CD4-positive, alpha-beta memory T cell (primary cell): Measurements from ENCODE around the gene ING1. TPM values are rescaled to one million over a fixed set of nuclear protein-coding genes. Genes with fewer than 3 reads are reported as not detected.

ENCODE experiments used
- CTCF ChIA-PET: fragments of 350-600 bp; sonication (Branson Sonifier 250); formaldehyde crosslinking; loops from one replicate; lab custom pipeline; 2021; ENCODE audit warnings: inconsistent platforms; ENCODE audit not compliant: partially characterized antibody; lab: Charles Lee
- POLR2A ChIA-PET: fragments of 350-600 bp; sonication (Branson Sonifier 250); formaldehyde crosslinking; loops from one replicate; lab custom pipeline; 2021; ENCODE audit not compliant: partially characterized antibody; lab: Charles Lee
- DNase-seq, 5 donors: peaks; one replicate each; pipeline versions ENCODE4 v3.0.0 to v3.0.0-alpha.2; 2020 to 2022; ENCODE audit warnings: mixed read lengths in 1 of 5
- H3K27ac ChIP-seq: one replicate; pipeline ENCODE4 v1.7.0; 2013; ENCODE audit warnings: low read depth, low read length
- H3K27me3 ChIP-seq: 2 replicates; pipeline ENCODE4 v1.7.0; 2013; ENCODE audit warnings: mild to moderate bottlenecking, low read length, moderate library complexity; ENCODE audit not compliant: insufficient read depth
- H3K36me3 ChIP-seq: 2 replicates; pipeline ENCODE4 v1.7.0; 2013; ENCODE audit warnings: mild to moderate bottlenecking, low read length, moderate library complexity; ENCODE audit not compliant: insufficient read depth
- H3K4me1 ChIP-seq: 2 replicates; pipeline ENCODE4 v1.7.0; 2013; ENCODE audit warnings: mild to moderate bottlenecking, low read length, moderate library complexity; ENCODE audit not compliant: insufficient read depth
- H3K4me3 ChIP-seq, 2 donors: one replicate each; pipeline ENCODE4 v1.7.0; 2013; ENCODE audit warnings: low read length in 2 of 2, mild to moderate bottlenecking in 1 of 2
- H3K9me3 ChIP-seq, 2 donors: one replicate each; pipeline ENCODE4 v1.7.0; 2013; ENCODE audit warnings: low read length in 2 of 2, control low read depth in 1 of 2; ENCODE audit not compliant: control insufficient read depth in 1 of 2
- H3K27ac Mint-ChIP-seq, 7 donors: one replicate each; pipeline ENCODE4 v1.8.0; 2020 to 2021; ENCODE audit warnings: mixed read lengths in 7 of 7, mild to moderate bottlenecking in 6 of 7, inconsistent platforms in 3 of 7, moderate library complexity in 3 of 7
- H3K27me3 Mint-ChIP-seq, 2 donors: one replicate each; pipeline ENCODE4 v1.8.0; 2020 to 2021; ENCODE audit warnings: mixed read lengths in 2 of 2
- H3K36me3 Mint-ChIP-seq, 2 donors: one replicate each; pipeline ENCODE4 v1.8.0; 2020 to 2021; ENCODE audit warnings: mixed read lengths in 2 of 2, inconsistent platforms in 1 of 2, mild to moderate bottlenecking in 1 of 2
- H3K4me1 Mint-ChIP-seq, 4 donors: one replicate each; pipeline ENCODE4 v1.8.0; 2020 to 2021; ENCODE audit warnings: mixed read lengths in 4 of 4, mild to moderate bottlenecking in 1 of 4
- H3K4me3 Mint-ChIP-seq, 8 donors: one replicate each; pipeline ENCODE4 v1.8.0; 2020 to 2021; ENCODE audit warnings: mixed read lengths in 8 of 8, mild to moderate bottlenecking in 7 of 8, moderate library complexity in 6 of 8, inconsistent platforms in 3 of 8
- H3K9me3 Mint-ChIP-seq, 8 donors: one replicate each; pipeline ENCODE4 v1.8.0; 2020 to 2021; ENCODE audit warnings: mixed read lengths in 8 of 8, mild to moderate bottlenecking in 5 of 8, inconsistent platforms in 3 of 8, moderate library complexity in 1 of 8
- intact Hi-C: fragments of 100-400 bp; cut with micrococcal nuclease; formaldehyde crosslinking; loops from one replicate; pipeline ENCODE4 v1.15.1; 2023
- polyA plus RNA-seq, 2 donors: library from polyadenylated mRNA; unstranded; fragments of 300-500 nt; fragmentation: Illumina TruSeq; gene quantifications; one replicate each; pipeline ENCODE4 v1.2.3, GENCODE V29; 2021
- total RNA-seq, 2 experiments: library from RNA; stranded (reverse); gene quantifications; one replicate each; pipeline ENCODE4 v1.2.3, GENCODE V29; 2021

The ING1 gene
- total and polyA plus RNA-seq, 4 experiments from 2014 or later: 9.1 to 29.4 (median 22.1) TPM

- H3K27me3 Mint-ChIP-seq: peaks cover 3 to 12% of the 10 kb centered on the region in 2 donors
- peaks cover 0 to 3% of the 10 kb centered on the region in 2 donors for H3K36me3 Mint-ChIP-seq
- Histone ChIP-seq H3K4me3 (no peak overlapping the region), H3K27me3 (no peaks in the 10 kb centered on the region), H3K4me1 (no peaks in the 10 kb centered on the region), H3K27ac (no peak overlapping the region), H3K36me3 (no peaks in the 10 kb centered on the region), H3K9me3 (no peaks in the 10 kb centered on the region)
- intact Hi-C loops: no loop called here
- no peak for DNase-seq
- H3K4me3 Mint-ChIP-seq: no peak overlapping the region
- no peak overlapping the region for H3K27ac Mint-ChIP-seq
- POLR2A ChIA-PET: no interaction called here
- CTCF ChIA-PET: no interaction called here
- H3K4me1 Mint-ChIP-seq: no peaks in the 10 kb centered on the region
- peaks cover 0 to 3% (median 0%) of the 10 kb centered on the region in 8 donors for H3K9me3 Mint-ChIP-seq
Observed at GRCh38 chr13:110756219-110756631, 42.7 kb downstream of the ING1 start.

- Histone ChIP-seq H3K9me3 (no peaks in the 10 kb centered on the region), H3K4me1 (no peaks in the 10 kb centered on the region), H3K4me3 (no peak overlapping the region), H3K27me3 (no peaks in the 10 kb centered on the region), H3K36me3 (no peaks in the 10 kb centered on the region), H3K27ac (no peak overlapping the region)
- Mint-ChIP-seq H3K27ac (peak overlapping the region in 1 of 7 donors; percentile 35), H3K9me3 (peaks cover 0 to 3% (median 0%) of the 10 kb centered on the region in 8 donors), H3K4me1 (no peaks in the 10 kb centered on the region), H3K4me3 (no peak overlapping the region), H3K36me3 (no peaks in the 10 kb centered on the region), H3K27me3 (peaks cover 3 to 12% of the 10 kb centered on the region in 2 donors)
- ChIA-PET POLR2A (no interaction called here), CTCF (no interaction called here)
- intact Hi-C loops: no loop called here
- no peak for DNase-seq
Observed at GRCh38 chr13:110757296-110757695, 43.8 kb downstream of the ING1 start.

GRCh38 chr13:110758195-110758805 is 44.8 kb downstream of the ING1 start:
- no peaks in the 10 kb centered on the region for H3K4me1 ChIP-seq
- Mint-ChIP-seq H3K9me3 (no peaks in the 10 kb centered on the region), H3K4me1 (no peaks in the 10 kb centered on the region), H3K36me3 (no peaks in the 10 kb centered on the region), H3K27ac (no peak overlapping the region), H3K4me3 (no peak overlapping the region), H3K27me3 (peaks cover 3 to 14% of the 10 kb centered on the region in 2 donors)
- no peak overlapping the region for H3K27ac ChIP-seq
- no peak overlapping the region for H3K4me3 ChIP-seq
- no peaks in the 10 kb centered on the region for H3K9me3 ChIP-seq
- ChIA-PET CTCF (no interaction called here), POLR2A (no interaction called here)
- intact Hi-C loops: no loop called here
- no peak for DNase-seq
- H3K36me3 ChIP-seq: no peaks in the 10 kb centered on the region
- no peaks in the 10 kb centered on the region for H3K27me3 ChIP-seq

GRCh38 chr13:110759710-110760109 is 46.2 kb downstream of the ING1 start:
- Mint-ChIP-seq H3K27ac (no peak overlapping the region), H3K4me3 (no peak overlapping the region), H3K36me3 (no peaks in the 10 kb centered on the region), H3K27me3 (peaks cover 14 to 22% of the 10 kb centered on the region in 2 donors), H3K9me3 (peaks cover 0 to 3% (median 2%) of the 10 kb centered on the region in 8 donors), H3K4me1 (no peaks in the 10 kb centered on the region)
- Histone ChIP-seq H3K27me3 (no peaks in the 10 kb centered on the region), H3K36me3 (no peaks in the 10 kb centered on the region), H3K4me1 (no peaks in the 10 kb centered on the region), H3K27ac (no peak overlapping the region), H3K9me3 (no peaks in the 10 kb centered on the region), H3K4me3 (no peak overlapping the region)
- intact Hi-C loops: no loop called here
- POLR2A ChIA-PET: no interaction called here
- DNase-seq: no peak
- CTCF ChIA-PET: no interaction called here

- H3K9me3 ChIP-seq: no peaks in the 10 kb centered on the region
Observed at GRCh38 chr13:110760611-110761010, 47.1 kb downstream of the ING1 start.

GRCh38 chr13:110766671-110767430 is 53.4 kb downstream of the ING1 start:
- ChIA-PET POLR2A (no interaction called here), CTCF (no interaction called here)
- peaks cover 21 to 22% of the 10 kb centered on the region in 2 donors for H3K27me3 Mint-ChIP-seq
- no peak overlapping the region for H3K27ac ChIP-seq
- no peak overlapping the region for H3K27ac Mint-ChIP-seq
- intact Hi-C loops: no loop called here
- H3K36me3 ChIP-seq: no peaks in the 10 kb centered on the region
- no peaks in the 10 kb centered on the region for H3K4me1 Mint-ChIP-seq
- H3K27me3 ChIP-seq: no peaks in the 10 kb centered on the region
- peaks cover 0 to 3% (median 2%) of the 10 kb centered on the region in 8 donors for H3K9me3 Mint-ChIP-seq
- no peak overlapping the region for H3K4me3 ChIP-seq
- no peaks in the 10 kb centered on the region for H3K4me1 ChIP-seq
- H3K4me3 Mint-ChIP-seq: no peak overlapping the region
- no peaks in the 10 kb centered on the region for H3K9me3 ChIP-seq
- H3K36me3 Mint-ChIP-seq: no peaks in the 10 kb centered on the region
- DNase-seq: no peak

More at GRCh38 chr13:110760611-110761010, 47.1 kb downstream of the ING1 start:
- intact Hi-C loops: no loop called here
- Histone ChIP-seq H3K27ac (no peak overlapping the region), H3K36me3 (no peaks in the 10 kb centered on the region), H3K4me3 (no peak overlapping the region), H3K4me1 (no peaks in the 10 kb centered on the region), H3K27me3 (no peaks in the 10 kb centered on the region)
- Mint-ChIP-seq H3K36me3 (no peaks in the 10 kb centered on the region), H3K27me3 (peaks cover 16 to 26% of the 10 kb centered on the region in 2 donors), H3K4me1 (no peaks in the 10 kb centered on the region), H3K9me3 (peaks cover 0 to 3% (median 2%) of the 10 kb centered on the region in 8 donors), H3K4me3 (no peak overlapping the region), H3K27ac (no peak overlapping the region)
- ChIA-PET CTCF (no interaction called here), POLR2A (no interaction called here)
- no peak for DNase-seq

GRCh38 chr13:110767476-110767875 is 54.0 kb downstream of the ING1 start:
- CTCF ChIA-PET: no interaction called here
- no peak overlapping the region for H3K4me3 Mint-ChIP-seq
- no peaks in the 10 kb centered on the region for H3K36me3 Mint-ChIP-seq
- H3K4me1 ChIP-seq: no peaks in the 10 kb centered on the region
- DNase-seq: no peak
- no peak overlapping the region for H3K27ac ChIP-seq
- H3K27me3 Mint-ChIP-seq: peaks cover 20 to 24% of the 10 kb centered on the region in 2 donors
- no peaks in the 10 kb centered on the region for H3K27me3 ChIP-seq
- no peaks in the 10 kb centered on the region for H3K4me1 Mint-ChIP-seq
- intact Hi-C loops: no loop called here
- POLR2A ChIA-PET: no interaction called here
- H3K4me3 ChIP-seq: no peak overlapping the region
- no peaks in the 10 kb centered on the region for H3K9me3 ChIP-seq
- H3K27ac Mint-ChIP-seq: no peak overlapping the region
- no peaks in the 10 kb centered on the region for H3K36me3 ChIP-seq
- peaks cover 0 to 3% (median 2%) of the 10 kb centered on the region in 8 donors for H3K9me3 Mint-ChIP-seq
